HepG2 (cell line): ENCODE data around the gene NEMF. TPM values are rescaled to one million over a fixed set of nuclear protein-coding genes. Genes with fewer than 3 reads are reported as not detected.

Source experiments
- ARNT ChIP-seq: fragments of 450-650 bp; IDR thresholded peaks from 2 replicates; pipeline ENCODE4 v1.6.1; 2017
- E2F1 ChIP-seq: sonication (generic); formaldehyde crosslinking; IDR thresholded peaks from 2 replicates; pipeline ENCODE4 v1.5.0; 2020; ENCODE audit warnings: missing genetic modification reagents
- KDM4B ChIP-seq: sonication (generic); formaldehyde crosslinking; IDR thresholded peaks from 2 replicates; pipeline ENCODE4 v1.4.0; 2020; ENCODE audit warnings: missing genetic modification reagents
- MTERF4 ChIP-seq: sonication (generic); formaldehyde crosslinking; IDR thresholded peaks from 2 replicates; pipeline ENCODE4 v1.8.0; 2023; ENCODE audit warnings: mild to moderate bottlenecking, missing genetic modification reagents
- MXI1 ChIP-seq: IDR thresholded peaks from 3 replicates; pipeline ENCODE4 v1.6.1; 2012; ENCODE audit warnings: low read depth, low read length, inconsistent platforms, borderline replicate concordance
- PHF5A ChIP-seq: IDR thresholded peaks from one replicate; pipeline ENCODE4 v1.6.1; 2018; ENCODE audit warnings: low read depth, missing genetic modification reagents; ENCODE audit not compliant: unreplicated experiment
- POGZ ChIP-seq: sonication (generic); formaldehyde crosslinking; IDR thresholded peaks from 2 replicates; pipeline ENCODE4 v1.4.0; 2020; ENCODE audit warnings: mild to moderate bottlenecking, missing genetic modification reagents
- REL ChIP-seq: sonication (generic); formaldehyde crosslinking; conservative IDR thresholded peaks from 2 replicates; pipeline ENCODE4 v1.8.0; 2022; ENCODE audit warnings: mild to moderate bottlenecking, missing genetic modification reagents, moderate library complexity
- U2AF1 ChIP-seq: fragments of 200-400 bp; formaldehyde crosslinking; optimal IDR thresholded peaks from 2 replicates; pipeline ENCODE3; 2017; ENCODE audit warnings: mild to moderate bottlenecking, low read depth, low read length
- ZEB1 ChIP-seq: IDR thresholded peaks from 2 replicates; pipeline ENCODE4 v1.6.1; 2012; ENCODE audit warnings: mild to moderate bottlenecking, low read depth, inconsistent platforms; ENCODE audit not compliant: insufficient replicate concordance
- ZNF12 ChIP-seq: sonication (generic); formaldehyde crosslinking; IDR thresholded peaks from 2 replicates; pipeline ENCODE4 v1.5.0; 2020; ENCODE audit warnings: missing genetic modification reagents
- ZNF235 ChIP-seq: sonication (generic); formaldehyde crosslinking; IDR thresholded peaks from 2 replicates; pipeline ENCODE4 v1.8.1; 2023; ENCODE audit warnings: mild to moderate bottlenecking, missing genetic modification reagents, borderline replicate concordance
- ZNF318 ChIP-seq: sonication (generic); formaldehyde crosslinking; IDR thresholded peaks from 2 replicates; pipeline ENCODE4 v1.4.0; 2020; ENCODE audit warnings: mild to moderate bottlenecking, missing genetic modification reagents
- ZNF512 ChIP-seq: sonication (generic); formaldehyde crosslinking; IDR thresholded peaks from 2 replicates; pipeline ENCODE4 v1.4.0; 2020; ENCODE audit warnings: mild to moderate bottlenecking, missing genetic modification reagents
- polyA plus RNA-seq, 8 experiments: library from polyadenylated mRNA; depleted of rRNA in 3 of 8; stranded (reverse) in 7 of 8; unstranded in 1 of 8; fragments of >200 nt; fragmentation: Illumina TruSeq in 4 of 8; extraction: Trizol in 4 of 8; gene quantifications; 2 replicates each; pipeline versions ENCODE4 v1.2.1 to v1.2.3, GENCODE V29; 2011 to 2016; ENCODE audit warnings: low read depth in 4 of 8, missing spikeins in 1 of 8, mixed read lengths in 1 of 8; ENCODE audit not compliant: insufficient read depth in 1 of 8
- total RNA-seq, 5 experiments: library from RNA; depleted of rRNA; stranded (reverse); fragments of >200 nt; fragmentation: Illumina TruSeq; extraction: Trizol; gene quantifications; 2 replicates each; pipeline ENCODE4 v1.2.3, GENCODE V29; 2016; ENCODE audit warnings: low read depth in 1 of 5
- TF ChIP-seq, protein P1 (sequence below): sonication (generic); formaldehyde crosslinking; IDR thresholded peaks from 2 replicates; pipeline ENCODE4 v1.4.0; 2020; ENCODE audit warnings: low read depth, mild to moderate bottlenecking, missing genetic modification reagents

The NEMF gene
- total and polyA plus RNA-seq, 2 of the 13 experiments (the other 11 are each of a cell fraction or from before 2014, with no cell fraction given): 21.3 to 57.9 TPM

- TF ChIP-seq ZNF235 (CRISPR knock-in tag) (peak; percentile 55; the same call in 1 of the 2 replicates), ZNF318 (CRISPR knock-in tag) (no peak), KDM4B (CRISPR knock-in tag) (no peak), ZNF512 (CRISPR knock-in tag) (no peak), U2AF1 (peak; percentile 87), REL (CRISPR knock-in tag) (no peak), PHF5A (no peak), ZEB1 (no peak), ARNT (no peak), MXI1 (no peak; the same call in 2 of the 3 replicates), POGZ (CRISPR knock-in tag) (no peak; the same call in none of the 2 replicates), E2F1 (no peak), ZNF12 (CRISPR knock-in tag) (0 out of 2 replicates have a peak, but pooled peaks have one; percentile 13), MTERF4 (0 out of 2 replicates have a peak, but pooled peaks have one; percentile 41)
- TF ChIP-seq, protein P1, sequence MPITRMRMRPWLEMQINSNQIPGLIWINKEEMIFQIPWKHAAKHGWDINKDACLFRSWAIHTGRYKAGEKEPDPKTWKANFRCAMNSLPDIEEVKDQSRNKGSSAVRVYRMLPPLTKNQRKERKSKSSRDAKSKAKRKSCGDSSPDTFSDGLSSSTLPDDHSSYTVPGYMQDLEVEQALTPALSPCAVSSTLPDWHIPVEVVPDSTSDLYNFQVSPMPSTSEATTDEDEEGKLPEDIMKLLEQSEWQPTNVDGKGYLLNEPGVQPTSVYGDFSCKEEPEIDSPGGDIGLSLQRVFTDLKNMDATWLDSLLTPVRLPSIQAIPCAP (CRISPR knock-in tag): no peak
Measured at GRCh38 chr14:49768301-49769121, 84.1 kb downstream of the NEMF start (continued).
